Naive thymus-derived CD4-positive, alpha-beta T cell (primary cell): ENCODE data around the gene AP1G2. TPM values are rescaled to one million over a fixed set of nuclear protein-coding genes. Genes with fewer than 3 reads are reported as not detected.
A peak's percentile ranks its signal among the peaks of the same experiment; 100 is the strongest.

Experiments
- ATAC-seq: fragments of 150-1000 bp; cut with Tn5 transposase; 2 replicates; pipeline ENCODE4 v1.10.0; 2021; ENCODE audit warnings: mild to moderate bottlenecking, moderate library complexity
- CTCF ChIA-PET: fragments of 350-600 bp; sonication (Branson Sonifier 250); formaldehyde crosslinking; loops from one replicate; lab custom pipeline; 2021; ENCODE audit warnings: antibody characterized with exemption; lab: Charles Lee
- POLR2A ChIA-PET: fragments of 350-600 bp; sonication (Branson Sonifier 250); formaldehyde crosslinking; loops from one replicate; lab custom pipeline; 2021; ENCODE audit warnings: antibody characterized with exemption, inconsistent platforms; lab: Charles Lee
- DNase-seq, 9 donors: peaks; one replicate each; pipeline versions ENCODE4 v3.0.0 to v3.0.0-alpha.2; 2020 to 2022; ENCODE audit warnings: mixed read lengths in 1 of 9
- H3K27ac ChIP-seq: one replicate; pipeline ENCODE4 v1.7.0; 2013; ENCODE audit warnings: mild to moderate bottlenecking, low read depth, low read length, moderate library complexity
- H3K27me3 ChIP-seq, 2 donors: one replicate each; pipeline ENCODE4 v1.7.0; 2013; ENCODE audit warnings: low read length in 2 of 2, mild to moderate bottlenecking in 2 of 2, moderate library complexity in 2 of 2; ENCODE audit not compliant: control insufficient read depth in 2 of 2, insufficient read depth in 2 of 2
- H3K36me3 ChIP-seq, 3 experiments: 1 replicate in 2 of 3; 2 replicates in 1 of 3; pipeline ENCODE4 v1.7.0; 2013; ENCODE audit warnings: low read length in 3 of 3, mild to moderate bottlenecking in 3 of 3, moderate library complexity in 1 of 3; ENCODE audit not compliant: insufficient read depth in 3 of 3, control insufficient read depth in 2 of 3
- H3K4me1 ChIP-seq, 2 donors: one replicate each; pipeline ENCODE4 v1.7.0; 2013; ENCODE audit warnings: low read length in 2 of 2, mild to moderate bottlenecking in 2 of 2, moderate library complexity in 1 of 2; ENCODE audit not compliant: control insufficient read depth in 2 of 2, insufficient read depth in 2 of 2
- H3K4me3 ChIP-seq: 2 replicates; pipeline ENCODE4 v1.7.0; 2013; ENCODE audit warnings: mild to moderate bottlenecking, low read length
- H3K9me3 ChIP-seq, 3 experiments: 1 replicate in 2 of 3; 2 replicates in 1 of 3; pipeline ENCODE4 v1.7.0; 2013; ENCODE audit warnings: low read length in 3 of 3; ENCODE audit not compliant: control insufficient read depth in 2 of 3
- H3K27ac Mint-ChIP-seq, 9 donors: one replicate each; pipeline ENCODE4 v1.8.0; 2020 to 2022; ENCODE audit warnings: mixed read lengths in 9 of 9, mild to moderate bottlenecking in 8 of 9, moderate library complexity in 5 of 9, inconsistent platforms in 2 of 9
- H3K27me3 Mint-ChIP-seq, 5 donors: one replicate each; pipeline ENCODE4 v1.8.0; 2021 to 2022; ENCODE audit warnings: mixed read lengths in 5 of 5, mild to moderate bottlenecking in 1 of 5
- H3K36me3 Mint-ChIP-seq, 5 donors: one replicate each; pipeline ENCODE4 v1.8.0; 2020 to 2022; ENCODE audit warnings: mixed read lengths in 5 of 5, mild to moderate bottlenecking in 3 of 5, inconsistent platforms in 1 of 5
- H3K4me1 Mint-ChIP-seq, 7 donors: one replicate each; pipeline ENCODE4 v1.8.0; 2020 to 2022; ENCODE audit warnings: mixed read lengths in 7 of 7, mild to moderate bottlenecking in 3 of 7, inconsistent platforms in 1 of 7
- H3K4me3 Mint-ChIP-seq, 10 donors: one replicate each; pipeline ENCODE4 v1.8.0; 2020 to 2022; ENCODE audit warnings: mild to moderate bottlenecking in 10 of 10, mixed read lengths in 10 of 10, moderate library complexity in 6 of 10, inconsistent platforms in 2 of 10
- H3K9me3 Mint-ChIP-seq, 11 donors: one replicate each; pipeline ENCODE4 v1.8.0; 2020 to 2022; ENCODE audit warnings: mixed read lengths in 11 of 11, mild to moderate bottlenecking in 4 of 11, inconsistent platforms in 1 of 11, moderate library complexity in 1 of 11
- intact Hi-C, 2 donors: fragments of 100-400 bp; cut with micrococcal nuclease; formaldehyde crosslinking; loops; one replicate each; pipeline ENCODE4 v1.15.1; 2023
- polyA plus RNA-seq, 2 donors: library from polyadenylated mRNA; unstranded; fragments of 300-500 nt; fragmentation: Illumina TruSeq; gene quantifications; one replicate each; pipeline ENCODE4 v1.2.3, GENCODE V29; 2021
- total RNA-seq, 6 experiments: library from RNA in 5 of 6; stranded (reverse) in 5 of 6; gene quantifications; 1 replicate in 5 of 6; 2 replicates in 1 of 6; pipeline ENCODE4 v1.2.3 and lab custom pipeline; 2021 to 2026

The AP1G2 gene
- total and polyA plus RNA-seq, 7 experiments from 2014 or later: 66.4 to 548 (median 270) TPM

- Histone ChIP-seq H3K36me3 (peaks cover 0 to 47% (median 23%) of the 10 kb centered on the region in 3 experiments), H3K9me3 (no peaks in the 10 kb centered on the region), H3K27me3 (no peaks in the 10 kb centered on the region), H3K4me3 (no peak overlapping the region), H3K27ac (peak overlapping the region; percentile 20), H3K4me1 (peaks cover 6 to 14% of the 10 kb centered on the region in 2 donors)
- Mint-ChIP-seq H3K36me3 (peaks cover 1 to 19% (median 9%) of the 10 kb centered on the region in 5 donors), H3K4me1 (peaks cover 18 to 40% (median 36%) of the 10 kb centered on the region in 7 donors), H3K27ac (peak overlapping the region in 8 of 9 donors; percentile 71 to 95 (median 82)), H3K4me3 (peak overlapping the region; percentile 38 to 98 (median 74)), H3K27me3 (no peaks in the 10 kb centered on the region), H3K9me3 (no peaks in the 10 kb centered on the region)
- ChIA-PET POLR2A (interaction anchor here (1.1 to 2.6 kb wide), 2 partner anchors 9 to 78 kb away, joined by 3 to 15 read pairs; partner anchors contain the start of gene AP1G2), CTCF (interaction anchor here (1.4 to 4.8 kb wide), 4 partner anchors 9 to 80 kb away, joined by 4 to 64 read pairs (median 15); no protein-coding TSS in a partner anchor)
- DNase-seq: no peak
- ATAC-seq: no peak
- intact Hi-C loops: loop anchor here (5.0 to 10.0 kb wide), 4 partner anchors 256 to 877 kb away; partner anchors contain the start of genes ACIN1 (in 1 of the 2), C14orf119 (in 1 of the 2), DCAF11 (in 1 of the 2) and NRL (in 1 of the 2)
Measured at GRCh38 chr14:23557946-23558345, 9.6 kb downstream of the AP1G2 start.

- ATAC-seq: no peak
- POLR2A ChIA-PET: interaction anchor here (2.6 kb wide), 1 partner anchor 10 kb away, joined by 15 read pairs; the partner anchor contains the start of gene AP1G2
- DNase-seq: no peak
- Histone ChIP-seq H3K27me3 (no peaks in the 10 kb centered on the region), H3K36me3 (peaks cover 0 to 46% (median 23%) of the 10 kb centered on the region in 3 experiments), H3K4me3 (no peak overlapping the region), H3K27ac (peak overlapping the region; percentile 20), H3K4me1 (peaks cover 6 to 14% of the 10 kb centered on the region in 2 donors), H3K9me3 (no peaks in the 10 kb centered on the region)
- peak overlapping the region; percentile 8 to 98 (median 74) for H3K4me3 Mint-ChIP-seq
- H3K9me3 Mint-ChIP-seq: no peaks in the 10 kb centered on the region
- CTCF ChIA-PET: interaction anchor here (1.2 to 4.8 kb wide), 4 partner anchors 9 to 79 kb away, joined by 5 to 25 read pairs (median 6); no protein-coding TSS in a partner anchor
- H3K27me3 Mint-ChIP-seq: no peaks in the 10 kb centered on the region
- peak overlapping the region in 8 of 9 donors; percentile 71 to 95 (median 84) for H3K27ac Mint-ChIP-seq
- H3K4me1 Mint-ChIP-seq: peaks cover 15 to 38% (median 33%) of the 10 kb centered on the region in 7 donors
- intact Hi-C loops: loop anchor here (5.0 to 10.0 kb wide), 4 partner anchors 255 to 877 kb away; partner anchors contain the start of genes ACIN1 (in 1 of the 2), C14orf119 (in 1 of the 2), DCAF11 (in 1 of the 2) and NRL (in 1 of the 2)
- peaks cover 0 to 17% (median 9%) of the 10 kb centered on the region in 5 donors for H3K36me3 Mint-ChIP-seq
Measured at GRCh38 chr14:23557521-23557920, 10.1 kb downstream of the AP1G2 start.

GRCh38 chr14:23556700-23557440 is 10.7 kb downstream of the AP1G2 start:
- Mint-ChIP-seq H3K4me1 (peaks cover 17 to 39% (median 36%) of the 10 kb centered on the region in 7 donors), H3K27ac (peak overlapping the region; percentile 78 to 97 (median 94)), H3K4me3 (peak overlapping the region; percentile 80 to 99 (median 96)), H3K36me3 (peaks cover 0 to 16% (median 9%) of the 10 kb centered on the region in 5 donors), H3K27me3 (no peaks in the 10 kb centered on the region), H3K9me3 (no peaks in the 10 kb centered on the region)
- CTCF ChIA-PET: interaction anchor here (1.2 kb wide), 2 partner anchors 14 to 78 kb away, joined by 5 to 6 read pairs; no protein-coding TSS in a partner anchor
- Histone ChIP-seq H3K36me3 (peaks cover 0 to 39% (median 20%) of the 10 kb centered on the region in 3 experiments), H3K27ac (peak overlapping the region; percentile 83), H3K4me3 (peak overlapping the region; percentile 84), H3K9me3 (no peaks in the 10 kb centered on the region), H3K4me1 (peaks cover 9 to 14% of the 10 kb centered on the region in 2 donors), H3K27me3 (no peaks in the 10 kb centered on the region)
- DNase-seq: no peak
- intact Hi-C loops: loop anchor here (1.0 to 10.0 kb wide), 10 partner anchors 10 to 878 kb away; partner anchors contain the start of genes ACIN1 (in 2 of the 2), C14orf119 (in 2 of the 2), PABPN1 (in 2 of the 2) and PPP1R3E (in 2 of the 2)
- no peak for ATAC-seq
- POLR2A ChIA-PET: interaction anchor here (0.8 to 2.6 kb wide), 2 partner anchors 10 to 462 kb away, joined by 3 to 15 read pairs; partner anchors contain the start of genes ACIN1, AP1G2 and C14orf119

- peak; percentile 94 for ATAC-seq
- H3K27ac Mint-ChIP-seq: peak within 1 kb of the TSS; percentile 78 to 97 (median 94)
- POLR2A ChIA-PET: interaction anchor here (0.7 to 2.6 kb wide), 6 partner anchors 11 to 591 kb away, joined by 3 to 15 read pairs (median 4); partner anchors contain the start of genes ACIN1, AP1G2, C14orf119 and DCAF11
- intact Hi-C loops: loop anchor here (1.0 to 10.0 kb wide), 12 partner anchors 11 to 887 kb away; partner anchors contain the start of genes ACIN1 (in 2 of the 2), AP1G2 (in 2 of the 2), C14orf119 (in 2 of the 2) and NGDN (in 2 of the 2)
- H3K36me3 Mint-ChIP-seq: peaks cover 0 to 11% (median 4%) of the 10 kb centered on the region in 5 donors
- CTCF ChIA-PET: interaction anchor here (1.2 kb wide), 2 partner anchors 13 to 77 kb away, joined by 5 to 6 read pairs; no protein-coding TSS in a partner anchor
- no peaks in the 10 kb centered on the region for H3K9me3 Mint-ChIP-seq
- H3K27me3 Mint-ChIP-seq: peaks cover 0 to under 1% (median 0%) of the 10 kb centered on the region in 5 donors
- H3K4me1 Mint-ChIP-seq: peaks cover 18 to 45% (median 38%) of the 10 kb centered on the region in 7 donors
- H3K4me3 ChIP-seq: peak within 1 kb of the TSS; percentile 84
- H3K36me3 ChIP-seq: peaks cover 0 to 31% (median 14%) of the 10 kb centered on the region in 3 experiments
- peaks cover 10 to 16% of the 10 kb centered on the region in 2 donors for H3K4me1 ChIP-seq
- peak; percentile 84 to 96 (median 89) for DNase-seq
- H3K27me3 ChIP-seq: no peaks in the 10 kb centered on the region
- peak within 1 kb of the TSS; percentile 80 to 99 (median 96) for H3K4me3 Mint-ChIP-seq
- no peaks in the 10 kb centered on the region for H3K9me3 ChIP-seq
- H3K27ac ChIP-seq: peak within 1 kb of the TSS; percentile 83
Measured at GRCh38 chr14:23555882-23556699, 11.5 kb downstream of the AP1G2 start, which contains the start of gene THTPA. Gene THTPA (plus strand): TSS chr14:23556271. CDS start chr14:23556758, 487 bp downstream.

- Histone ChIP-seq H3K9me3 (no peaks in the 10 kb centered on the region), H3K27me3 (no peaks in the 10 kb centered on the region), H3K27ac (peak overlapping the region; percentile 83), H3K4me1 (peaks cover 16 to 22% of the 10 kb centered on the region in 2 donors), H3K4me3 (peak overlapping the region; percentile 84), H3K36me3 (peaks cover 0 to 26% (median 8%) of the 10 kb centered on the region in 3 experiments)
- Mint-ChIP-seq H3K27ac (peak overlapping the region; percentile 78 to 97 (median 94)), H3K9me3 (no peaks in the 10 kb centered on the region), H3K27me3 (peaks cover 0 to 4% (median 0%) of the 10 kb centered on the region in 5 donors), H3K4me1 (peaks cover 14 to 42% (median 37%) of the 10 kb centered on the region in 7 donors), H3K36me3 (peaks cover 0 to 8% (median 4%) of the 10 kb centered on the region in 5 donors), H3K4me3 (peak overlapping the region; percentile 80 to 99 (median 96))
- intact Hi-C loops: loop anchor here (1.0 to 10.0 kb wide), 8 partner anchors 12 to 887 kb away; partner anchors contain the start of genes ACIN1 (in 1 of the 2), AP1G2 (in 1 of the 2), C14orf119 (in 1 of the 2) and DCAF11 (in 1 of the 2)
- ChIA-PET CTCF (no interaction called here), POLR2A (interaction anchor here (0.7 to 2.6 kb wide), 5 partner anchors 12 to 591 kb away, joined by 3 to 15 read pairs (median 4); partner anchors contain the start of genes AP1G2, DCAF11, NRL and PABPN1)
- no peak for DNase-seq
- ATAC-seq: no peak
Measured at GRCh38 chr14:23555533-23555881, 12.1 kb downstream of the AP1G2 start.
